H1 (cell line): ENCODE results near the gene TTPAL. TPM values are rescaled to one million over a fixed set of nuclear protein-coding genes. Genes with fewer than 3 reads are reported as not detected.
A peak's percentile ranks its signal among the peaks of the same experiment; 100 is the strongest.

Experiments
- CTCF ChIA-PET: fragments of 300-600 bp; sonication (Branson Sonifier 250); formaldehyde crosslinking; loops from one replicate; lab custom pipeline; 2021; ENCODE audit not compliant: partially characterized antibody; lab: Charles Lee
- POLR2A ChIA-PET: fragments of 300-600 bp; sonication (Branson Sonifier 250); formaldehyde crosslinking; loops from one replicate; lab custom pipeline; 2021; ENCODE audit warnings: inconsistent platforms; ENCODE audit not compliant: partially characterized antibody; lab: Charles Lee
- DNase-seq, 2 experiments: peaks; one replicate each; pipeline versions ENCODE4 v3.0.0 to v3.0.0-alpha.2; 2010 to 2022; ENCODE audit warnings: low spot score in 2 of 2, low read depth in 1 of 2, mixed read lengths in 1 of 2
- FAIRE-seq: peaks from 2 replicates; lab custom pipeline; 2011; peaks lifted over from hg19 to GRCh38; lab: Jason Lieb, UNC
- H2AFZ ChIP-seq: 2 replicates; pipeline ENCODE4 v1.8.1; 2012; ENCODE audit warnings: low read length, inconsistent platforms
- H2AK5ac ChIP-seq: 2 replicates; pipeline ENCODE4 v1.6.1; 2013; ENCODE audit warnings: low read depth, low read length
- H2BK120ac ChIP-seq: replicated peaks from 2 replicates; pipeline ENCODE3; 2013; ENCODE audit warnings: low read depth, low read length, inconsistent platforms
- H2BK12ac ChIP-seq: 2 replicates; pipeline ENCODE4 v1.6.1; 2013; ENCODE audit warnings: low read depth, low read length
- H2BK15ac ChIP-seq: 2 replicates; pipeline ENCODE4 v1.6.1; 2013; ENCODE audit warnings: low read length
- H2BK20ac ChIP-seq: 2 replicates; pipeline ENCODE4 v1.6.1; 2013; ENCODE audit warnings: low read length
- H2BK5ac ChIP-seq: 2 replicates; pipeline ENCODE4 v1.6.1; 2013; ENCODE audit warnings: low read depth, low read length
- H3K14ac ChIP-seq: 2 replicates; pipeline ENCODE4 v1.6.1; 2013; ENCODE audit warnings: inconsistent platforms; ENCODE audit not compliant: insufficient read length
- H3K18ac ChIP-seq: 2 replicates; pipeline ENCODE4 v1.6.1; 2013; ENCODE audit warnings: low read length; ENCODE audit errors: extremely low read depth
- H3K23ac ChIP-seq: 2 replicates; pipeline ENCODE4 v1.6.1; 2013; ENCODE audit warnings: inconsistent platforms; ENCODE audit not compliant: insufficient read length
- H3K23me2 ChIP-seq: 2 replicates; pipeline ENCODE4 v1.6.1; 2013; ENCODE audit warnings: low read depth, low read length
- H3K27ac ChIP-seq: 2 replicates; pipeline ENCODE4 v1.6.1; 2011; ENCODE audit warnings: low read depth, low read length, inconsistent platforms
- H3K27me3 ChIP-seq, 4 experiments: replicated peaks in 1 of 4; 1 replicate in 1 of 4; 2 replicates in 3 of 4; pipeline versions ENCODE4 v1.6.1 to v1.8.1; 2011 to 2013; ENCODE audit warnings: low read length in 3 of 4, mild to moderate bottlenecking in 3 of 4, inconsistent platforms in 2 of 4, mixed read lengths in 2 of 4, moderate library complexity in 1 of 4; ENCODE audit not compliant: control insufficient read depth in 3 of 4, insufficient read depth in 3 of 4; ENCODE audit errors: extremely low read depth in 1 of 4
- H3K36me3 ChIP-seq, 4 experiments: 2 replicates each; pipeline versions ENCODE4 v1.6.1 to v1.8.1; 2011 to 2013; ENCODE audit warnings: mild to moderate bottlenecking in 4 of 4, low read length in 3 of 4, moderate library complexity in 2 of 4, control low read depth in 1 of 4, inconsistent platforms in 1 of 4; ENCODE audit not compliant: insufficient read depth in 4 of 4, control insufficient read depth in 2 of 4
- H3K4ac ChIP-seq: replicated peaks from 2 replicates; pipeline ENCODE3; 2013; ENCODE audit warnings: low read length, low read depth, mixed read lengths, inconsistent platforms; ENCODE audit not compliant: insufficient read length
- H3K4me1 ChIP-seq, 4 experiments: replicated peaks in 1 of 4; 1 replicate in 1 of 4; 2 replicates in 3 of 4; pipeline versions ENCODE4 v1.6.1 to v1.8.1; 2011 to 2013; ENCODE audit warnings: low read length in 3 of 4, inconsistent platforms in 2 of 4, mixed read lengths in 1 of 4; ENCODE audit not compliant: insufficient read depth in 4 of 4, control insufficient read depth in 3 of 4
- H3K4me2 ChIP-seq, 2 experiments: 2 replicates each; pipeline versions ENCODE4 v1.6.1 to v1.8.1; 2011 to 2013; ENCODE audit warnings: low read depth in 2 of 2, low read length in 2 of 2, control low read depth in 1 of 2, inconsistent platforms in 1 of 2, mild to moderate bottlenecking in 1 of 2; ENCODE audit not compliant: insufficient read depth in 1 of 2
- H3K4me3 ChIP-seq, 4 experiments: fragments of 200-600, 300-600 bp in 1 of 4; sonication (generic), shearing (Covaris generic), sonication (Bioruptor Twin) in 1 of 4; 2 replicates each; pipeline versions ENCODE4 v1.5.1 to v1.8.1; 2011 to 2016; ENCODE audit warnings: low read length in 4 of 4, low read depth in 3 of 4, control low read depth in 2 of 4, inconsistent platforms in 2 of 4, mild to moderate bottlenecking in 2 of 4, mixed read lengths in 1 of 4, moderate library complexity in 1 of 4; ENCODE audit not compliant: insufficient read depth in 2 of 4; ENCODE audit errors: extremely low read depth in 1 of 4
- H3K56ac ChIP-seq: replicated peaks from 2 replicates; pipeline ENCODE3; 2013; ENCODE audit warnings: low read depth, mild to moderate bottlenecking, mixed read lengths, low read length, inconsistent platforms; ENCODE audit not compliant: insufficient read length
- H3K79me1 ChIP-seq: 2 replicates; pipeline ENCODE4 v1.6.1; 2013; ENCODE audit warnings: low read depth, low read length, control low read depth
- H3K79me2 ChIP-seq, 2 experiments: 2 replicates each; pipeline versions ENCODE4 v1.6.1 to v1.8.1; 2012 to 2013; ENCODE audit warnings: low read length in 2 of 2, mild to moderate bottlenecking in 2 of 2, inconsistent platforms in 1 of 2; ENCODE audit not compliant: insufficient read depth in 2 of 2, control insufficient read depth in 1 of 2
- H3K9ac ChIP-seq, 4 experiments: replicated peaks in 1 of 4; 1 replicate in 1 of 4; 2 replicates in 3 of 4; pipeline versions ENCODE4 v1.6.1 to v1.8.1; 2011 to 2013; ENCODE audit warnings: low read depth in 3 of 4, low read length in 3 of 4, control low read depth in 2 of 4, mild to moderate bottlenecking in 2 of 4, moderate library complexity in 2 of 4, inconsistent platforms in 1 of 4; ENCODE audit errors: extremely low read depth in 1 of 4
- H3K9me3 ChIP-seq, 2 experiments: 2 replicates each; pipeline versions ENCODE4 v1.6.1 to v1.8.1; 2012 to 2013; ENCODE audit warnings: mild to moderate bottlenecking in 2 of 2, moderate library complexity in 2 of 2, control low read depth in 1 of 2, inconsistent platforms in 1 of 2, low read depth in 1 of 2, low read length in 1 of 2, mixed read lengths in 1 of 2; ENCODE audit not compliant: insufficient read depth in 2 of 2
- H4K20me1 ChIP-seq, 2 experiments: replicated peaks in 1 of 2; 2 replicates each; pipeline versions ENCODE3 to v1.8.1; 2011 to 2013; ENCODE audit warnings: inconsistent platforms in 2 of 2, low read length in 2 of 2, mild to moderate bottlenecking in 1 of 2; ENCODE audit not compliant: insufficient read depth in 2 of 2, control insufficient read depth in 1 of 2
- H4K5ac ChIP-seq: 2 replicates; pipeline ENCODE4 v1.6.1; 2013; ENCODE audit warnings: low read length, low read depth, mixed read lengths, inconsistent platforms; ENCODE audit not compliant: insufficient read length
- H4K8ac ChIP-seq: 2 replicates; pipeline ENCODE4 v1.8.0; 2013; ENCODE audit warnings: mild to moderate bottlenecking, moderate library complexity, low read length, inconsistent platforms; ENCODE audit not compliant: insufficient read depth; ENCODE audit errors: extremely low read depth
- H4K91ac ChIP-seq: replicated peaks from 2 replicates; pipeline ENCODE3; 2013; ENCODE audit warnings: low read length, mixed read lengths, inconsistent platforms; ENCODE audit not compliant: insufficient read length
- ATF2 ChIP-seq: IDR thresholded peaks from 2 replicates; pipeline ENCODE4 v1.6.1; 2012; ENCODE audit warnings: low read length, inconsistent platforms
- BACH1 ChIP-seq: IDR thresholded peaks from 2 replicates; pipeline ENCODE4 v1.6.1; 2012; ENCODE audit warnings: low read length, improper control_type of control experiment
- CEBPB ChIP-seq: IDR thresholded peaks from 2 replicates; pipeline ENCODE4 v1.6.1; 2012; ENCODE audit warnings: low read depth, low read length
- CREB1 ChIP-seq: IDR thresholded peaks from 2 replicates; pipeline ENCODE4 v1.6.1; 2012; ENCODE audit warnings: inconsistent platforms
- GTF2F1 ChIP-seq: IDR thresholded peaks from 2 replicates; pipeline ENCODE4 v1.6.1; 2012; ENCODE audit warnings: low read depth, low read length, improper control_type of control experiment, borderline replicate concordance
- KDM1A ChIP-seq: fragments of 200-600, 300-600 bp; sonication (generic); IDR thresholded peaks from 2 replicates; pipeline ENCODE4 v1.7.1; 2016; ENCODE audit warnings: mild to moderate bottlenecking, low read length, borderline replicate concordance
- MAX ChIP-seq: IDR thresholded peaks from 2 replicates; pipeline ENCODE4 v1.6.1; 2012; ENCODE audit warnings: inconsistent platforms
- NANOG ChIP-seq: IDR thresholded peaks from 2 replicates; pipeline ENCODE4 v1.6.1; 2011; ENCODE audit warnings: low read length, low read depth, mild to moderate bottlenecking, inconsistent platforms; ENCODE audit not compliant: insufficient read depth, poor library complexity, severe bottlenecking
- POLR2A ChIP-seq, 2 experiments: IDR thresholded peaks; 1 replicate in 1 of 2; 2 replicates in 1 of 2; pipeline ENCODE4 v1.6.1; 2011; ENCODE audit warnings: low read depth in 2 of 2, low read length in 2 of 2, mild to moderate bottlenecking in 2 of 2; ENCODE audit errors: control extremely low read depth in 1 of 2
- RAD21 ChIP-seq, 2 experiments: IDR thresholded peaks in 1 of 2; conservative IDR thresholded peaks in 1 of 2; 2 replicates each; pipeline ENCODE4 v1.6.1; 2011; ENCODE audit warnings: low read depth in 2 of 2, low read length in 2 of 2, improper control_type of control experiment in 1 of 2, inconsistent platforms in 1 of 2, mild to moderate bottlenecking in 1 of 2, moderate library complexity in 1 of 2
- SUZ12 ChIP-seq: fragments of 200-600 bp; sonication (generic); IDR thresholded peaks from 2 replicates; pipeline ENCODE4 v1.6.1; 2012; ENCODE audit warnings: mild to moderate bottlenecking, inconsistent platforms, low read length, moderate library complexity, mixed read lengths
- TBP ChIP-seq: IDR thresholded peaks from 2 replicates; pipeline ENCODE4 v1.6.1; 2011; ENCODE audit warnings: low read depth, low read length, improper control_type of control experiment
- WGBS, 2 experiments: shearing (Covaris generic) in 1 of 2; methylation state at CpG; one replicate each; pipeline versions ENCODE4 v1.1.6 to v1.1.7; 2013 to 2015; ENCODE audit warnings: low lambda C conversion rate in 2 of 2, mixed read lengths in 2 of 2, inconsistent platforms in 1 of 2, low coverage in 1 of 2, missing lambda C conversion rate in 1 of 2; ENCODE audit not compliant: insufficient replicate concordance in 2 of 2, insufficient coverage in 1 of 2, insufficient read length in 1 of 2; ENCODE audit errors: extremely low coverage in 1 of 2, missing lambda C conversion rate in 1 of 2; 5-methylcytosine and 5-hydroxymethylcytosine counted together
- polyA plus RNA-seq, 7 experiments: library from polyadenylated mRNA; depleted of rRNA in 3 of 7; stranded (reverse) in 5 of 7; unstranded in 2 of 7; fragments of >200 nt in 5 of 7; fragments of 200-250 nt in 2 of 7; gene quantifications; 1 replicate in 5 of 7; 2 replicates in 1 of 7; 4 replicates in 1 of 7; pipeline versions ENCODE4 v1.2.1 to v1.2.3, GENCODE V29; 2011 to 2013; ENCODE audit warnings: missing spikeins in 2 of 7, mixed read lengths in 2 of 7
- total RNA-seq: library from RNA; stranded (reverse); fragmentation: NEBNext Ultra II Directional; extraction: Animal tissue kit (Norgen Biotek cat#: 25700); gene quantifications from 2 replicates; pipeline ENCODE4 v1.2.1, GENCODE V29; 2021

TTPAL gene
- total and polyA plus RNA-seq, 2 of the 8 experiments (the other 6 are each of a cell fraction or from before 2014, with no cell fraction given): 2.8 to 14.0 TPM

- Histone ChIP-seq H2AK5ac (no peak overlapping the region), H3K23me2 (peaks cover 7% of the 10 kb centered on the region), H3K4me3 (peak overlapping the region; percentile 82 to 93 (median 89); a peak in 7 of 8 replicates), H4K91ac (no peak overlapping the region), H2BK20ac (no peak overlapping the region), H2AFZ (peak overlapping the region; percentile 65), H3K79me1 (no peaks in the 10 kb centered on the region), H3K36me3 (peaks cover 0 to 3% (median 0%) of the 10 kb centered on the region in 4 experiments; a peak in 2 of 8 replicates), H3K4me2 (peak overlapping the region; percentile 83 to 95), H2BK15ac (no peak overlapping the region), H3K79me2 (peaks cover 0 to 13% of the 10 kb centered on the region in 2 experiments; a peak in 2 of 4 replicates), H3K14ac (no peak overlapping the region), H2BK12ac (no peak overlapping the region), H3K9me3 (no peaks in the 10 kb centered on the region), H4K20me1 (no peaks in the 10 kb centered on the region), H2BK5ac (0 out of 2 replicates have a peak overlapping the region, but pooled peaks have one; percentile 89), H3K27me3 (no peaks in the 10 kb centered on the region; a peak in 1 of 7 replicates), H3K27ac (no peak overlapping the region), H3K9ac (peak overlapping the region in 1 of 4 experiments; percentile 74; a peak in 1 of 7 replicates), H3K4ac (no peak overlapping the region), H3K4me1 (peaks cover 2 to 11% (median 3%) of the 10 kb centered on the region in 4 experiments; a peak in 5 of 7 replicates), H3K23ac (no peak overlapping the region), H3K18ac (peak overlapping the region; percentile 25; the same call in 1 of the 2 replicates), H3K56ac (no peak overlapping the region), H4K5ac (no peak overlapping the region), H2BK120ac (no peak overlapping the region), H4K8ac (no peak overlapping the region)
- DNase-seq (no peak), FAIRE-seq (no peak)
- ChIA-PET POLR2A (interaction anchor here (0.6 to 1.5 kb wide), 5 partner anchors 8 to 141 kb away, joined by 3 to 4 read pairs (median 3); no protein-coding TSS in a partner anchor), CTCF (interaction anchor here (0.9 to 1.7 kb wide), 4 partner anchors 86 to 135 kb away, joined by 3 read pairs; no protein-coding TSS in a partner anchor)
- 69% methylated on average over 2 of the region's 2 CpGs; no CpG with 5 or more reads in 1 of the 2 experiments for WGBS, 2 experiments
- TF ChIP-seq GTF2F1 (no peak), SUZ12 (no peak), BACH1 (no peak), POLR2A (IDR thresholded peaks at IDR 0.05; ENCODE audit: control extremely low read depth in 1 of 2, low read depth in 2 of 2, low read length in 2 of 2) (no peak), CREB1 (no peak), RAD21 (IDR thresholded peaks at IDR 0.05 in 1 of 2, conservative IDR thresholded peaks at IDR 0.05 in 1 of 2; ENCODE audit: low read depth in 2 of 2, low read length in 2 of 2) (no peak), MAX (no peak), TBP (no peak), ATF2 (no peak), CEBPB (no peak), NANOG (no peak), KDM1A (no peak)
Measured at GRCh38 chr20:44475372-44475693, 341 bp upstream of the TTPAL start.
